HG03045 (cell line): Measurements from ENCODE around the gene TBATA.

Experiments used
- ATAC-seq: cut with Tn5 transposase; IDR thresholded peaks from one replicate; pipeline ENCODE4 v1.9.1; 2021; ENCODE audit warnings: mild to moderate bottlenecking, moderate library complexity; ENCODE audit not compliant: unreplicated experiment

Gene TBATA

GRCh38 chr10:70722820-70723424, 62.3 kb downstream of the TBATA start:
- no peak for ATAC-seq
